ENCODE results near the gene G0S2. TPM values are rescaled to one million over a fixed set of nuclear protein-coding genes. Genes with fewer than 3 reads are reported as not detected.

The G0S2 gene
- polyA plus RNA-seq, 1 experiment = 0.43 TPM

DNA sequence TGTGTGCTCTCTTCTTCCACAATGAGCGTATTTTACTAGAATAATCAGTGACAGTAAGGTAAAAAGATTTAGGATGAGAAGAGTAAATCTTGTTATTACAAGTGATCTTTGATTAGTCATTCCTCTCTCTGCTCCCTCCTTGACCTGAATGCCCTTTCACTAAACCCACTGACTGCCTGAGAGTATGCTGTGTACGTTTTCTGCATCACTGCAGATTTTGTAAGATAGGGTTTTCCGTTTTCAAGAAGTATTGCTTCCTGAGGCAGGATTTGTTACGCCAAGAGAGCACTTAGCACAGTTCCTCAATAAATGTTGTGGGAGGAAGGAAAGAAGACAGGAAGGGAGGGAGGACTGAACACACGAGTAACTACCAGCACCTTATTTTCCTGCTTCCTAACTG, 15.3 kb upstream of the G0S2 start:
- no peak for DNase-seq (ENCODE audit: low read depth)
- H3K36me3 ChIP-seq (ENCODE audit: control insufficient read depth, insufficient read depth, low read length) = no peaks in the 10 kb centered on the region
- CTCF ChIA-PET = interaction anchor here (0.6 kb wide), 1 partner anchor 157 kb away, joined by 3 read pairs; no protein-coding TSS in a partner anchor

DNA sequence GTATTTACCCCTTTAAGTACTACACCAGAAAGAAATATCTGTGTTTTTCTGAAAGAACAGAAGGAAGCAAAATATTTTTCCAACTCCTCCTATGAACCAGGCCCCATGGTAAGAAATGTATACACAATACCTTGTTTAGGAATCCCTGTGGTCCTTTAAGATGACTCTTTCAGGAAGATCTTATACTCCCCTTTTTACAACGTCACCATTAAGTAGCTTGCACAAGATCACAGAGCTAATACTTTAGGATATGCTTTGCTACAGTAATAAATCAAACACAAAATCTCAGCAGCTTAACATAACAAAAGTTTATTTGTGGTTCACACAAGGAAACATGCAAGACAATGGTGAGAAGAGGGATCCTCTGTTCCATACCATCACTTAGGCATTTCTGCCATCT, 14.1 kb upstream of the G0S2 start:
- ChIA-PET CTCF (interaction anchor here (2.4 kb wide), 1 partner anchor 10 kb away, joined by 9 read pairs; no protein-coding TSS in a partner anchor), POLR2A (no interaction called here)
- TF ChIP-seq, protein P1, sequence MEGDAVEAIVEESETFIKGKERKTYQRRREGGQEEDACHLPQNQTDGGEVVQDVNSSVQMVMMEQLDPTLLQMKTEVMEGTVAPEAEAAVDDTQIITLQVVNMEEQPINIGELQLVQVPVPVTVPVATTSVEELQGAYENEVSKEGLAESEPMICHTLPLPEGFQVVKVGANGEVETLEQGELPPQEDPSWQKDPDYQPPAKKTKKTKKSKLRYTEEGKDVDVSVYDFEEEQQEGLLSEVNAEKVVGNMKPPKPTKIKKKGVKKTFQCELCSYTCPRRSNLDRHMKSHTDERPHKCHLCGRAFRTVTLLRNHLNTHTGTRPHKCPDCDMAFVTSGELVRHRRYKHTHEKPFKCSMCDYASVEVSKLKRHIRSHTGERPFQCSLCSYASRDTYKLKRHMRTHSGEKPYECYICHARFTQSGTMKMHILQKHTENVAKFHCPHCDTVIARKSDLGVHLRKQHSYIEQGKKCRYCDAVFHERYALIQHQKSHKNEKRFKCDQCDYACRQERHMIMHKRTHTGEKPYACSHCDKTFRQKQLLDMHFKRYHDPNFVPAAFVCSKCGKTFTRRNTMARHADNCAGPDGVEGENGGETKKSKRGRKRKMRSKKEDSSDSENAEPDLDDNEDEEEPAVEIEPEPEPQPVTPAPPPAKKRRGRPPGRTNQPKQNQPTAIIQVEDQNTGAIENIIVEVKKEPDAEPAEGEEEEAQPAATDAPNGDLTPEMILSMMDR (IDR thresholded peaks at IDR 0.05; ENCODE audit: insufficient read depth, low read depth, low read length) = no peak
- H3K4me3 ChIP-seq (ENCODE audit: low read depth, low read length) = no peak overlapping the region
- DNase-seq (ENCODE audit: low read depth) = no peak
- no peaks in the 10 kb centered on the region for H3K36me3 ChIP-seq (ENCODE audit: control insufficient read depth, insufficient read depth, low read length)
- peaks cover 2% of the 10 kb centered on the region for H3K27me3 ChIP-seq (ENCODE audit: control insufficient read depth, insufficient read depth, low read length)

More for the DNA sequence above, 15.3 kb upstream of the G0S2 start:
- Histone ChIP-seq H3K27me3 (ENCODE audit: control insufficient read depth, insufficient read depth, low read length) (peaks cover 2% of the 10 kb centered on the region), H3K4me3 (ENCODE audit: low read depth, low read length) (no peak overlapping the region)
- POLR2A ChIA-PET = no interaction called here
- TF ChIP-seq, protein P1 (IDR thresholded peaks at IDR 0.05; ENCODE audit: insufficient read depth, low read depth, low read length) = no peak

DNA sequence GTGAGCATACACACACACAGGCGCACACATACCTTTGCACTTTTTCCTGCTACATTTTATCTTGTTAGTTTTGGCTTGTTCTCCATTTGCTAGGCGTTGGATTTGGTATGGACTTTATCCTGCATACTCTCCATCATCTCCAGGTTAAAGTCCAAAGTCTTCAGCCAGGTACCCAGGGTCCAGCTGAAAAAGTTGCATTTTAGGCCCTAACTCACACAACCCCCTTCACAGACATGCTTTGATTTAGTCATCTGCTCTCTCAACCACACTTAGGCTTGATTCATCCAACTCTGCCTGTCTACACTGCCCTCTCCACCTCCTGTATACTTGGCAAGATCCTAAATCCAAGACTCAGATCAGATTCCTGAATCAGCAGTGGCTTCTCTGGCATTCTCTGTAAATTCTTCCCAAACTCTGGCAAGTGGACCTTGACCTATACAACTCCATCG, 12.3 kb upstream of the G0S2 start:
- TF ChIP-seq, protein P1 (IDR thresholded peaks at IDR 0.05; ENCODE audit: insufficient read depth, low read depth, low read length) = no peak
- Histone ChIP-seq H3K27me3 (ENCODE audit: control insufficient read depth, insufficient read depth, low read length) (peaks cover 2% of the 10 kb centered on the region; the same call in 1 of the 2 replicates), H3K4me3 (ENCODE audit: low read depth, low read length) (no peak overlapping the region), H3K36me3 (ENCODE audit: control insufficient read depth, insufficient read depth, low read length) (no peaks in the 10 kb centered on the region)
- DNase-seq (ENCODE audit: low read depth) = no peak
- POLR2A ChIA-PET = no interaction called here
- CTCF ChIA-PET = interaction anchor here (2.4 kb wide), 1 partner anchor 12 kb away, joined by 9 read pairs; no protein-coding TSS in a partner anchor

GRCh38 chr1:209667103-209667502, 8.1 kb upstream of the G0S2 start:
- no peak for DNase-seq (ENCODE audit: low read depth)
- POLR2A ChIA-PET = no interaction called here

DNA sequence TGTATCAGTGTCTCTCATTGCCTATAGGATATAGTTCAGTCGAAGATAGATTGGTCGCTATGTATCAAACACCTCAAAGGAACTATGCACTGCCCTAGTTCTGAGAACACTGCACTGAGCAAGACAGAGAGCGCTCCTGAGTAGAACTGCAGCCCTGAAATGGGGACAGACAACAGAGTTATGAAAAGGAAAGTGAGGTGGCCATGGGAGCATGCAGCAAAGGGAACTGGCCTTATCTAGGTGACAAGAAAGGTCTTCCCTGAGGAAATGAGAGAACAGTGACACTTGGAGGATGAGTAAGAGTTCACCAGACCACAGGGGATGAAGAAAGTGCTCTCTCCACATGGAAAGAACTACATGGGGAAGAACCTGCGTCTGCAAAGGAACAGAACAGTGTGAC, 7.5 kb upstream of the G0S2 start:
- DNase-seq (ENCODE audit: low read depth) = no peak
- ChIA-PET CTCF (no interaction called here), POLR2A (no interaction called here)
- peaks cover 7% of the 10 kb centered on the region for H3K27me3 ChIP-seq (ENCODE audit: control insufficient read depth, insufficient read depth, low read length)
- TF ChIP-seq, protein P1 (IDR thresholded peaks at IDR 0.05; ENCODE audit: insufficient read depth, low read depth, low read length) = no peak
- no peaks in the 10 kb centered on the region for H3K36me3 ChIP-seq (ENCODE audit: control insufficient read depth, insufficient read depth, low read length)
- H3K4me3 ChIP-seq (ENCODE audit: low read depth, low read length) = no peak overlapping the region

More at GRCh38 chr1:209667103-209667502, 8.1 kb upstream of the G0S2 start:
- CTCF ChIA-PET = interaction anchor here (1.0 to 1.4 kb wide), 2 partner anchors 12 to 17 kb away, joined by 3 read pairs; no protein-coding TSS in a partner anchor
- Histone ChIP-seq H3K36me3 (ENCODE audit: control insufficient read depth, insufficient read depth, low read length) (no peaks in the 10 kb centered on the region), H3K27me3 (ENCODE audit: control insufficient read depth, insufficient read depth, low read length) (peaks cover 5% of the 10 kb centered on the region), H3K4me3 (ENCODE audit: low read depth, low read length) (no peak overlapping the region)
- TF ChIP-seq, protein P1 (IDR thresholded peaks at IDR 0.05; ENCODE audit: insufficient read depth, low read depth, low read length) = no peak

Measured in BJ (cell line).